HG02981 (cell line): ENCODE results near the gene PRDM11.

Experiments
- ATAC-seq: cut with Tn5 transposase; IDR thresholded peaks from one replicate; pipeline ENCODE4 v1.9.1; 2021; ENCODE audit warnings: mild to moderate bottlenecking, moderate library complexity; ENCODE audit not compliant: unreplicated experiment

The PRDM11 gene

DNA sequence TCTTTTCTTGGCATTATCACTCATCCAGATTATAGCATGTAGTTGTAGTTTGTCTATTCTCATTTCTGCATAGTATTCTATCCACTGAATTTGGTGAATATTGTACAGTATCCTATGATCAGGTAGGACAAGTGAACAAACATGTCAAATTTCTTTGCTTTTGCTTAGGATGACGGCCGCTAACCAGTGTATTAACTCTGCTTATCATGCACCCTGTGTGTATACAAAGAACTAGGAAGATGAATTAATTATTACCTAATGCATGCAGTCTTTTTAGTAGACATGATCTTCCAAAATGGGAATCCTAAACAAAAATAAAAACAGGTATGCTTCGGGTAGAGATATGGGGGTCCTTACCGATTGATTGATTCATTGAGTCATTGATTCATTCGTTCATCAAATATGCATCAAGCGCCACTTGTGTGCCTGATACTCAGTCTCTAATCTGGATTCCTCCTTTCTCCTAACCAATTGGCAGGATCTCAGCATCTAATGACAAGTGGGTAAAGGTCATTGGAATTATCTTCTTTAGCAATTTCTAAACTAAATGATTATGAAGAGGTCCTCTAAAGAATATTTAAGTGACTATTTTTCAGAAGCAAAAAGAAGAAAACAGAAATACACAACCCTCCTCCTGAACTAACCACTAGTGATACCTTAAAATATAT, 27.9 kb downstream of the PRDM11 start:
- no peak for ATAC-seq

DNA sequence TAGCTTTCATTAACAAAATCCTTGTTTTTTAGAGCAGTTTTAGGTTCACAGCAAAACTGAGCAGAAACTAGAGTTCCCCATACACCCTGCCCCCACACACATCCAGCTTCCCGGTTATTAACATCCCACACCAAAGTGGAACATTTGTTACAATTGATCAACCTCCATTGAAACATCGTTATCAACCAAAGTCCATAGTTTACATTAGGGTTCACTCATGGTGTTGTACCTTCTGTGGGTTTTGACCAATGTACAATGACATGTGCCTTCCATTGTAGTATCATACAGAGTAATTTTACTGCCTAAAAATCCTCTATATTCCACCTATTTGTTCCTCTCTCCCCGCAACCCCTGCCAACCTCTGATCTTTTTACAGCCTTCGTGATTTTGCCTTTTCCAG, 28.5 kb downstream of the PRDM11 start:
- ATAC-seq = no peak

DNA sequence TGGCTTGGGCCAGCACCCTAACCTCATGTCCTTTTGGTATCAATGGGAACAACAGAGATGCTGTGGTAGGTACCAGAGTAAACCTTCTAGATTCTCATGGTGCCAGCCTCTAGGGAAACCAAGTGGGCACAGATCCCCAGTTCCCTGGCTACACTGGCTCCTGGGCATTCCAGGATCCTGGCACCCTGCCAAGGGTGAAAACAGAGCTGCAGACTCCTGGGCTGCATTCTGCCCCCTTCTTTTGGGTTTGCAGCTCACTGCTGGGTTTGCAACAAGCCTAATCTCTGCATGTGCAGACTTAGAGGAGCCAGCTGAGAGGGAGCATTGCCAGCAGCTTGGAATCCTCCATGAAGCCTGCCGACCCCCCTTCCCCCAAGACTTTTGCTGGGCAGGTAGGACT, 30.6 kb downstream of the PRDM11 start:
- no peak for ATAC-seq

DNA sequence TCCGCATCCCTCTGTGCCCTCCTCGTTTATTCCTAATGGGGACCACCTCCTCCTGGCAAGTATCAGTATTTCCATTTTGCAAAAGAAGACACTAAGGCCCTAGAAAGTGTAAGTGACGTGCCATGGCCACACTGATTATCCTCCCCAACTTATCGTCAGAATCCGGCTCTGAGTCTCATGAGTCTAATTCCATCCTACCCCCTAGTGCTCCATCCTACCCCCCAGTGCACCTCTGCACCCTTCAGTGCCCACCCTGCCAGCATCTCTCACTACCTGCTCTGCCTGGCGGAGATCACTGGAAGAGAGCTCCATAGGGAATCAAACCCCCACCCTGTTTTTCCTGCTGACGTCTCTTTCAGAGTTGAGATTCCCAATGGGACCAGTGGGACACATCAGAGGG, 31.8 kb downstream of the PRDM11 start:
- ATAC-seq = no peak

DNA sequence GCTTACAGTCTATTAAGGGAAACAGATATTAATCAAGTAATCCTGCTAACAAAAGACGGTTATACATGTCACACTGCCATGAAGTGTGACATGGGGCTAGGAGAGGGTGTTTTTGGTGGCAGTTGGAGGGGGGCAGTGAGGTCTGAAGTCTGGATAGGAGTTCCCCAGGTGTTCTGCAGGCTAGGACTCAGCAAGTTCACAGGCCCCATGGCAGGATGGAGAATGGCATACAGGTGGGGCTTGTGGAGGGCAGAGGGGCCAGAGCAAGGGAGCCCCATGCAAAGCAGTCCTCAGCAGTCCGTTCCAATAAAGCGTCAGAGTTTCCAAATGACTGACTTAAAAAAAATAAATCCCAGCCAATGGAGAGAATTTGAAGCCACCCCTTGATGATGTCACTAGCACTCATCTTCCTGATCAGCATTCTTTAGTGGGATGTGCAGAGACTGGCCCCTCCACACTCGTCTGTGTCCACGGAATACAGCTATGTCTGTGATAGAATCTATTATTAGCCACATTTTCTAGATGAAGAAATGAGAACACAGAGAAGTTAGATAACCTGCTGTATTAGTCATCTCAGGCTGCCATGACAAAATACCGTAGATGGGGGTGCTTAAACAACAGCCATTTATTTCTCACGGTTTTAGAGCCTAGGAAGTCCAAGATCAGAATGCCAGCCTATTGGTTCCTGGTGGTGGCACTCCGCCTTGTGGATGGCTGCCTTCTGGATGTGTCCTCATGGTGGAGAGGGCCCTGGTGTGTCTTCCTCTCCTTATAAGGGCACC, 32.6 kb downstream of the PRDM11 start:
- ATAC-seq = no peak

DNA sequence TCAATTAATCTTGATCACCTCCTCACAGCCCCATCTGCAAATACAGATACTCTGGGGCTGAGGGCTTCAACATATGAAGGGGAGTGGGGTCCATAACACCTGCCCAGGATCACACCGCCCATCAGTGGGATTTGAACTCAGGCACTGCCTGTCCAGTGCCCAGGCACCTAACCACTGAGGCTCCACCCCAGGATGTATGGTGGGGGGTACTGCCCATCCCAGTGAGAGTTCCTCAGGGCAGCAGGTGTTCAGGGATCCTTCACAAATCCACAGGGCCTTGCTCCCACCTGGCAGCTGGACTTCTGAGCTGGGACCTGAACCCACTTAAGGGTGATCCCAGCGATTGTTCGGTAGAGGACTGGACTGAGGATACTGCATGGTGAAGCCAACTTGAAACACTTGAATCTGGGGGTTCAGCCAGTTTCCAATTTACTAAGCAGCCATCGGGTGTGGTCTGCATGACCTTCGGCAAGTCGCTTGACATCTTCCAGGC, 33.3 kb downstream of the PRDM11 start:
- ATAC-seq = no peak

DNA sequence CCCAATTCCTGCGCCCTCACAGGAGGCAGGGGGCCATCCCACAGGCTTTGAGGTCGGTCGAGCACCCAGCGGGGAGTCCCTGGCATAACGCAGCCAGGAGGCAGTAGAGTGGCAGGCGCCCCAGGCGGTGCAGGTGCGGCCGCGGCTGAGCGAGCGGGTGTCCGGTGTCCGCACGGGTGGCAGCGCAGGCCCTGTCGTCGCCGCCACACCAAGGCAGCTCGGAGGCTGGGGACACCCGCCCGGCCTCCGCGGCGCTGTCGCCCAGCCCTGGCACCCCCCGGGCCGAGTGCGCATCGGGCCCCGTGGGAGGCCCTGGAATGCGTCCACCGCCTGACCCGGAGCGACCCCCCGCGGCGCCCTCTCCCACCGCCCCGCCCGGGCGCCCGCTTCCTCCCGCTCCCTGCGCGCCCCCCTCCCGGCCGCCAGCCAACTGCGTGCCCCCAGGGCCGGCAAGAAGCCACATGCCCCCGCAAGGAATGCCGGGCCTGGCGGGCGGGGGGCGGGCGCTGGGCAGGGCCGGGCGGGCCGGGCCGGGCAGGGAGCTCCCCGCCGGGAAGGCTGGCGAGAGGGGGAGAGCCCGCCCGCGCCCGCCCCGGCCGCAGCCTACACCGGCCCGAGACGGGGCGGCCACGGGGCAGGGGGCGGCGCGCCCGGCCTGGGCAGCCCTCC, 33.9 kb downstream of the PRDM11 start:
- no peak for ATAC-seq

DNA sequence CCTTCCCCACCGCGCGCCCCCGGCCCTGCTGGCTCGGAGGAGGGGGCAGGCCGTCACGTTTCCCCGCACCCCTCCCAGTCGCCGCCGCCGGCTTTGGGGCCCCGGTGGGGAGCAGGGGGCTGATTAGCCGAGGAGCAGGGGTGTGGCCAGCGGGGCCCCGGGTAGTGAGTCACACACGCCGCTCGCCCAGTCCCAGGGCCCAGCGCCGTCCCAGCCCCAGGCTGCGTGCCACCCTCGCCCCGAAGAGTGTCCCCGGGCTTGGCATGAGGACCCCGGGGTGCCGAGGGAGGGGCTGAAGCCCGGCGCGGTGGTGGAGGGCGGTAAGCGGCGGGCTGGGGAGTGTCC, 34.4 kb downstream of the PRDM11 start:
- ATAC-seq = no peak

DNA sequence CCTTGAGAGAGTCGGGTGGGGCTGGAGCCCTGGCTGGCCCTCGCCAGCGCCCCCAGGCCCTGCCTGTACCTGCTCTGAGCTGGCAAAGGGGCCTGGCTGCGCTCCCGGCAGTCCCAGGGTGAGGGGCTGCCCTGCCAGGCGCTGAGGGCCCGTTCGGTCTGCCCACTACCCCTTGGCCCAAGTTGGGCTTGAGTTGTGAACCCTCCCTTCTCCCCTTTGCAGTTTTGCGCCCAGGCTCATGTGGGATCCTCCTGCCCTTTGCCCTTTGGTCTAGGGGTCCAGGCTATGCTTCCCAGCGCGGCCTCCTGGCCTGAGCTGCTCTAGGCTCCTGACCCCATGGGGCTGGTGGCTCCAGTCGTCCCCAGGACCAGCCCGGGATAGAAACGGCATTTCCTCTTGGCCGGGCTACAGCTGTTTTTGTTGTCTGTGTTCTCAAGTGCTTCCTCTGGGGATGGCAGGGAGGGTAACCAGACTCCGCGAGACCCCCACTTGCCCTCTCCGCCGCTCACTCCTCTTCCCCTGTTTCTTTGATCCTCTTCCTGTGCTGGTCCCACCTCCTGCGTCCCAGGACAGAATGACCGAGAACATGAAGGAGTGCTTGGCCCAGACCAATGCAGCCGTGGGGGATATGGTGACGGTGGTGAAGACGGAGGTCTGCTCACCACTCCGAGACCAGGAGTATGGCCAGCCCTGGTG, 34.9 kb downstream of the PRDM11 start:
- ATAC-seq = no peak

DNA sequence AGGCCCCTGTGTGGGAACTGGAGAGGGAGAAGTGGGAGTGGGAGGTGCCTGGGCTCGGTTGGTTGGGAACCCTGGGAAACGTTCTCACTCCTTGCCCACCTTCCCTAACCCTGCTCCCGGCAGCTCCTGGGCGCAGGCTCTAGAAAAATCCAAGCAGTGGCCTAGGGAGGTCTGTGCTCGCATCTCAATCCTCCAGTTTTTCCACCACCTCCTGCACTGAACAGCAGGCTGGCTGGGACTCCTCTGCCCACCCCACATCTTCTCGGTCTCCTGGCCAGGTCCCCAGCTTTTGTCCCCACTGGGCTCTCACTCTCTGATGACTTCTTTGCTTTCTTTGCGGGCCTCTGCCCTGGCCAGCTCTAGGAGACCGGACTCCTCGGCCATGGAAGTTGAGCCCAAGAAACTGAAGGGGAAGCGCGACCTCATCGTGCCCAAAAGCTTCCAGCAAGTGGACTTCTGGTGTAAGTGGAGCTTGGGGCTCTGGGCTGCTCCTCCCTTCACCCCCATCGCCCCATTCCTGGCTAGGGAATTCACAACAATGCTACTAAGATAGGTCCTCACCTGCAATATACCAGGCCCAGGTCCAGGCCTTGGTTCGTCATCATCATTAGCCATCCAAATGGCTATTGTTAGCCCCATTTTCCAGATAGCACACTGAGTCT, 35.6 kb downstream of the PRDM11 start:
- ATAC-seq = no peak

DNA sequence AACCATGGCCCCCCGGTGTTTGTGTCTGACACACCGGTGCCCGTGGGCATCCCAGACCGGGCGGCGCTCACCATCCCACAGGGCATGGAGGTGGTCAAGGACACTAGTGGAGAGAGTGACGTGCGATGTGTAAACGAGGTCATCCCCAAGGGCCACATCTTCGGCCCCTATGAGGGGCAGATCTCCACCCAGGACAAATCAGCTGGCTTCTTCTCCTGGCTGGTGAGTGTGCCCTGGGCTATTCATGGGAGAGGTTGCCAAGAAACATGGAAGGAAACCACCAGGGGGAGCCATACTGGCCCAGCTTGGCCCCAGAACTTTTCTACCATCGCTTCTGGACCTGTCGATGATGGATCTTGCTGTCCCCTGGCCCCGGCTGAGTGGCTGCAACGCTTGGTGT, 36.5 kb downstream of the PRDM11 start:
- no peak for ATAC-seq

DNA sequence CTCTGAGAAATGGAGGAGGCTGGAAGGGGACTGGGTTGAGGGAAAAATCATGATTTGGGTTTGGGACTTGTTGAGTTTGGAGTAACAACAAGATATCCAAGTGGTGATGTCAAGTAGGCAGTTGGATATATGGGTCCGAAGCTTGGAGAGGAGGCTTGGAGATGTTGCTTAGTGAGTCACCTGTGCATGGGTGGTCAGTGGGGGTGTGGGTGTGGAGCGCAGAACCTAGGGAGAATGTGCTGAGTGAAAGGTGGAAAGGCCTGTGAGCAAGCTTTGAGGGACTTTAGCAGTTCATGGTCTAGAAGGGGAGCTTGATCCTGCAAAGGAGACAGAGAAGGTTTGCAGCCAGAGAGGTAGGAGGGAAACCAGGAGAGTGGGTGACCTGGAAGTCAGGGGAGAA, 38.2 kb downstream of the PRDM11 start:
- no peak for ATAC-seq

DNA sequence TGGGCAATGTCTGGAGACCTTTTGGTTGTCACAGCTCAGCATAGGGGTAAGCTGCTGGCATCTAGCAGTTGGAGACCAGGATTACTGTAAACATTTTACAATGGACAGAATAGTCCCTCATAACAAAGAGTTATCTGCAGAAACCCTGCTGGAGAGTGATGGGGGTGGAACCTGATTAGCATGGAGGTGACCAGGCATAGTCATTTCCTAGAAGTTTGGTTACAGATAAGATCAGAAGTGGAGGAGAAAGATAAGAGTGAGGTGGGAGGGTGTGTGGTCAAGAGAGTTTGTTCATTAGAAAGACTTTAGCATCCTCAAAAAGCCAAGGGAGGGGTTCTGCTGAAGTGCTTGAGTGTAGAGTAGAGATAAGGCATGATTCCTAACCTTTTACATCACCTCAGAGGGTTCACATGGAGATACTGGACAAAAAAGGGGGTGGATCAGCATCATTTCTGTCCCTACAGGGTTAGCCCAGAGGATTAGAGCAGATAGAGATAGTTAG, 38.8 kb downstream of the PRDM11 start:
- no peak for ATAC-seq

DNA sequence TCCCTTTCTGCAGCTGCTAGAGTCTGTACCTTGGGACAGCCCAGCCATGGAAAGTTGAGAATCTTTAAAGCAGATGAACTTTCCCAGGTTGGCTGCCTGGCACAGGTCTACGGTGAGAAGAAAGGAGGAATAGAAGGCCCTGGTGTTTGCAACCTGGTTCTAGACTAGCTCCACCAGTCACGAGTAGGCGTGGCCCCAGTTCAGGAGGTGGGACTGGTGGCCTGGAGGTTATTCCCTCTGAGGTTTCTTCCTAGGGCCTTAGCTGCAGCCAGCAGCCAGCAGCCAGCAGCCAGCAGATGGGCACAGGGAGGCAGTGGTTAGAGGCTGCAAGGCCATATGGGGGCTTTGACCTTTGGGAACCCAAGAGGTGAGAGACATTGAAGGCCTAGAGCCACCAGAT, 40.9 kb downstream of the PRDM11 start:
- no peak for ATAC-seq

DNA sequence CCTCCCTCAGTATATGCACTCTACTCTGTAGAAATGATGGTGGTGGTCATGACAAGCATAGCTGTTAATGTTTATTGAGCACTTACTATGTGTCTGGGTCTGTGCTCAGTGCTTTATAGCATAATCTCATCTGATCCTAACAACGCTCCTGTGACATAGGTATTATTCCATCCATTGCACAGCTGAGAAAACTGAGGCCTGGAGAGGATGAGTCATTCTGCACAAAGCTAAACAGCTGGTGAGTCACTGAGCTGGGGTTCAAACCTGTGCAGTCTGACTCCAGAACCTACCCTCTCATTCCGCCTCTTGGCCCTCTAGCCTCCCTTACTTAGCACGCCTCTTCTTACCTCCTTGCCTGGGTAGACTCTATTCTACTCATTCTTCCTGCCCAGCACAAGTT, 41.7 kb downstream of the PRDM11 start:
- no peak for ATAC-seq

DNA sequence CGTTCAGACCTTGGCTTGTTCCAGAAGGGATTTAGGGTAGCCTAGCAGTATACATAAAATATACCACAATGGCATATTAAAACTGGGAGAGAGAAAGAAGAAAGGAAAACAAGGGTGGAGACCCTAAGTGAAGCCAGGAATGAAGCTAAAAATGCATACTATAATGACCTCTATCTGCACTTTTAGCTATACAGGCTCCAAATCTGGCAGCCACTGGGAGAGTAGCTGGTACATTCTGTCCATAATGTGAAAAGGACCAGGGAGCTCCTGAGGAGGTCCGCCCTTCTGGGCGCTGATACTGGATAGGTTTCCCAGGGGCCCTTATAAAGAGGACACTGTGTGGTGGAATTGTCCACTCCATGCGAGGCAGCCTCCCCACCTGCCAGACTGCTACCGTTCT, 42.8 kb downstream of the PRDM11 start:
- ATAC-seq = no peak

DNA sequence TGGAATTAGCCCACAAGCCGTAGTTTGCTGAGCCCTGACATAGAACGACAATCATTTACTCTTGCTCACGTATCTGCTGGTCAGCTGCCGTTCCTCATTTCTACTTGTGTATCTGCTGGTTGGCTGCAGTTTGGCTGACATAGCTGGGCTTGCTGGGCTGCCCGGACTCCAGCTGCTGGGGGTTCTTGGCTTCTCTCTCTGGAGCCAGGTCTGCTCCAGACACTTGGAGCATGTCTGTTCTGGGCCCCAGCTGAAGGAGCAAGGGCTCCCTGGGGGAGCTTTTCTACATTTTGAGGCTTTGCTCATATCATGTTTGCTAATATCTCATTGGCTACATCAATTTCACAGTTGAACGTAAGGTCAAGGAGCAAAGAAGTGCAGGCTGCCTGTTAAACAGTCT, 47.3 kb downstream of the PRDM11 start:
- ATAC-seq = no peak

DNA sequence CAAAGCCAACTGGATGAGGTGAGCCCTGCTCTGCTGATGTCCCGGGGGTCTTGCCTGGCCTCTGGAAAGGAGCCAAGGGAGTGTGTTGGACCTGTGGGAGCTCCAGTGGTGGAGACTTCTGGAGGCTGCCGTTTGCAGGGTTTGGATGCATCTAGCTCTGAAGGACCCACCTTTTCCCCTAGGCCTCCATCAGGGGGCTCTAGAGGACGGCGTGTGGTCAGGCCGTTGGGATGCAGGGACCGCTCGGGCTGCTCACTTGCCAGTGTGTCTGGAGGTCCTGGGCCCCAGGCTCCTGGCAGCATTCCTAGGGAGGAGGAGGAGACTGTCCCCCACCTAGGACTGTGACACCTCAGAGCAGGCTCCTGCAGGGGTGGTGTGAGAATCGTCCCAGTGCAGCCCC, 58.3 kb downstream of the PRDM11 start:
- no peak for ATAC-seq

DNA sequence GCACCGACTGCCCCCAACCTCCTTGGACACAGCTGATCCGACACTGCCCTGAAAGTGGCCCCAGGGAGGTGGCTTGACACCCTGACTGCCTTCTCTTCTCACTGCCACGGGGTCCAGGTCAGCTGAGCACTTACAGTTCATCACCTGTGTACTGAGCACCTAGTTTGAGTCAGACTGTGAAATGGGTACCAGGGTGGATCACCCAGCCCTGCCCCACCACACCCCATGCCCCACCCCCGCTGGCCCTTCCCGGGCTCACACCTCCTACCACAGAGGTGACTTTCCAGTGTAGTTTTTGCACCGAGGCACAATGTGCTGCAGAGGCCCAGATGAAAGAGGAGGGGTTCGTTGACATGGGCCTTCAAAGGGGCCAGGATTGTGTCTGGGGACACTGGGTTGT, 59.5 kb downstream of the PRDM11 start:
- no peak for ATAC-seq

DNA sequence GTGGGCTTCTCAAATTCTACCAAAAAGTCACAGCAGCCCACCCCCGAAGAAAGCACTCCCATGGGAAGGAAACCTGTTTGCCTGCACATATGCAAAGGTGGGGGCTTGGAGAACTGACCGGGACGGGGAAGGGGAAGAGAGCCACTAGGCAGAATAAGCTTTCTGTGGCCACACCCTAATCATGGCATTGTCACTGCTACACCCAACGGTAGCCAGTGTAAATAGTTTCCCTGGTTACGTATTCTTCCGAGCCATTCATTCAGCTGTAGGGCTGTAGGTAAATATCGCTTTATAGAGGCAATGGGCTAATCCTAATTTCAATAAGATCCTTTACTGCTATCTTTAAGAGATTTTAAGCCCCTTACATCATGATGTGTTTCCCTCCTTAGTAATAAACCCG, 61.7 kb downstream of the PRDM11 start:
- ATAC-seq = no peak
